Stimulated activated CD8-positive, alpha-beta memory T cell treated with anti-CD3 and anti-CD28 coated beads, Interleukin-7, amount 100 ng/mL, for 24 hours (primary cell): ENCODE data around the gene LRBA.
"Not testable (repeated sequence)": the region's sequence is repeated elsewhere in the genome, so short reads cannot be mapped to it uniquely, and the experiment has no call there.

ENCODE experiments used
- DNase-seq: peaks from one replicate; pipeline ENCODE4 v3.0.0-alpha.2; 2020; ENCODE audit warnings: low read depth

Gene LRBA

DNA sequence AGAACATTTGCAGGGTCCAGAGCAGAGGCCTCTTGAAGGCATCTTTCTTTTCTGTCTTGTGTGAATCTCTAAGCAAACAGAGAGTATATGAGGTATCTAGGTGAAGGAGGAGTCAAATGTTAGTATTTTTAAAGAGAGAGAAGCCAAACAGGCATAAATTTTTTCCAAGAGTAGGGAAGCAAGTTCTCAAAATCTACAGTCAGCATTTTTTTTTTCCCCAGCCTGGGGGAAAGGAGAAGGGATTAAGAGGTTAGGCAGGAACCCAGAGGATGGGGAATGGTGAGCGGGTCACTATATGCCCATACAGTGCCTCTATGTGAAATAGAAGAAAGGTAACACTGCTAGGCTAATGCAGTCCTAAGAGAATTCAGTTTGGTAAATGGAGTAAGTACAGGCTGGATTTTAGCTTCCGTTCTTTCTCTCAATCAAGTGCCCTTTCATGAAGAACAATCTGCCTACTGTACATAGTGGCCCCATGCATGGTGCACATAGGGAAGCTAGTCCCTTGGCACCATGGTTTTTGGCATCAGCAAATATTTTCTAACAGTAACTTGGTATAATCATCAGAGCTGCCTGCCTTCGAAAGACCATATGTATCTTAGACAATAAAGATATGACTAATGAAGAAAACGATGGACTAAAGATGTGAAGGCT lies 596.2 kb downstream of the LRBA start:
- no peak for DNase-seq

GRCh38 chr4:150415213-150415612 lies 599.9 kb downstream of the LRBA start:
- DNase-seq = no peak

DNA sequence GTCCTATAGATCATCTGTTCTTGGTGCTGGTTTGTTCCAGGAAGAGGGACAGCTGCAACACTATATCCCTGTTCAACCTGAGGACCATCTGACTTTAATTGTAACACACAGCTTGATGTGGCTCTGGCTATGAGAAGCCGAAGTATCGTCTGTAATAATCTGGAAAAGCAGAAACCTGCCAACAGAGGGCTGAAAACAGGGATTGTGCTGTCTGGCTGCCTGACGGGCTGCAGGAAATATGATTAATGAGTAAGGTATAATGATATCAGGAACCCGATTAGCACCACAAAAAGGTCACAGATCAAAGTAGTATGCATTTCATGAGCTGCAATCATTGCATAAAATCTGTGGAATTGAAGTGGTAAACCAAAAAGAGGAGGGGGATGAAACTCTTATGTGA lies 603.6 kb downstream of the LRBA start:
- DNase-seq = no peak

DNA sequence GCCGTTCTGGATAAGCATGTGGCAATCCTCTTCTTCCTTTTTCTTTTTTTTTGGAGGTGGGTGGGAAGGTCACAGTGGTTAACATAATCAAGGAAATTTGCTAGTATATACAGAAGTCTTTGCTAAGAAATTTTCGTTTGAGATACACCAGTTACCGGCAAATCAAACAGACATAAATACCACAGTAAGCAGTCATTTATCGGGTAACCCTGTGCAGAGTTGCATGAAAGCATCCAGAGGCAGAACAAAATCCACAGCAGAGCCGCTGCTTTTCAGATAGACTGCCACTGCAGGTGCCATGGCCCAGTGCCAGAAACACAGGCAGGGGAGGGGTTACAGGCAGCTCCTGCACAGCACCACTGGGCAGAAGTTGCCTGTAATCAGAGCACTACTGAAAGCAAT lies 612.2 kb downstream of the LRBA start:
- DNase-seq = no peak

- DNase-seq = no peak
Observed at GRCh38 chr4:150401083-150401687, 613.9 kb downstream of the LRBA start.

DNA sequence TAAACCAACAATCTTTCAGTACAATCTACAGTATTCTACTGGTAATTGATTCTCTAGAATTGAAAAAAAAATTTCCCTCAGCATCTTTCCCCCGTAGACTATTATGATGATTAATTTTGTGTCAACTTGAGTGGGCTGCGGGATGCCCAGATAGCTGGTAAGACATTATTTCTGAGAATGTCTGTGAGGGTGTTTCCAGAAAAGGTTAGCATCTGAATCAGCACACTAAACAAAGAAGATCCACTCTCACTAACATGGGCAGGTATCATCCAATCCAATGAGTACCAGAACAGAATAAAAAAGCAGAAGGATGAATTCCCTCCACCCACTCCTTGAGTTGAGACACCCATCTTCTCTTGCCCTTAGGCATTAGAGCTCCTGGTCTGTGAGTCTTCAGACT lies 619.2 kb downstream of the LRBA start:
- DNase-seq = no peak

DNA sequence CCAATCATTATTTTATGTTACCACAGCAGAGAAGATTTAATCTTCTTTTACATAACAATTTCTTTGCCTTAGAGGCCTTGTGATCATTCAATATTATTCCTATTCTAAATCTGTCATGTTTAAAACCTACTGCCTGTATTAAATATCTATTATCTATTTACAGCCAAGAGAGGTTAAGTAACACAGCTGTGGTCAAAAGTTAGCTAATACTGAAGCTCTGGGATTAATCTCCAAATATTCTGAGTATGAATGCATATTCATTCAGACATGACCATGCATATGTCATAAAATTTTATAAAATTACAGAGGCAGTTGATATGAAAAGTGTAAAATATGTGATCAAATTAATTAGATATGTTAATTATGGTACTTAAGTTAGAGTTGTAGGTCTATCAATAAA lies 621.0 kb downstream of the LRBA start:
- DNase-seq = no peak

GRCh38 chr4:150391052-150391451 lies 624.0 kb downstream of the LRBA start:
- no peak for DNase-seq

DNA sequence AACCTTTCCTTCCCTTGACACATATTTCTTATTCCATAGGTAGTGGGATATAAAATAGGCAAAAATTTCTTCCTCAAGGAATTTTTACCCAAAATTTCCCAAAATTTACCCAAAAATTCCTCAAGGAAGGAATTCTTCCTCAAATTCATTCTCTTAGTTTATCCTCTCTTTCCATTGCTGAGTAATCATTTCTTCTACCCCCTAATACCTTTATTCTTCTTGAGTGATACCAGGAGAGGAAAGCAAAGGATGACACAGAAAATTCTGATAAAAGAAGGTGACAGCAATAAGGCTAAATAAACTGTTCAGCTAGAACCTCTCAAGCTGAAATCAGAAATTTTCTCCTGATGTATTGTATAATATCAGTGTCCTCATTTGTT lies 624.6 kb downstream of the LRBA start:
- no peak for DNase-seq

DNA sequence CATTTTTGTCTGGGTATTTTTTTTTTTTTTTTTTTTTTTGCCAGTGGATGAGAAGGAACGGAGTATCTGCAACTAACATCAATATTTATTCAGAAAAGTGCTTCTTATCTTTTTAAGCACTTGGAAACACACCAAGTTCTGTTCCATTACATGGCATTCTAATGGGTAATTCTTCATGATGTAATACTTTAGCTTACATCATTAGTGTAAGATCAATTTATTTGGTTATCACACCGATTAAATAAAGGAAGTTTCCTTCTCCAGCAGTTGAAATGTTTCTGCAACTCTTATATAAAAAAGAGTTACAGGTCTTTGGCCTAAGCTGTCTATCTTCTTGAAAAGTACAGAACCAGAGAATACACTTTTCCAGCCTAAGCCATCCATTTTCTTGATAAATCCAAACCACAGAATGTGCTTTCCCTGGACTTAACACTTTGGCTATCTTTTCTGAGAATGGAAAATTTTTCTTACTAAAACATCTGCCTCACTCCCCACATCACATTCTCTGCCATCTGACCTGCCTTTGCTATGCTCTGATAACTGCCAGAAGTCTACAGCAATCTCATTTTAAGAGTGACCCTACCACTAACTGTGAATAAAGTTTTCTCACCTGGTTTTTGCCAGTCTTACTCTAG lies 625.1 kb downstream of the LRBA start:
- no peak for DNase-seq

DNA sequence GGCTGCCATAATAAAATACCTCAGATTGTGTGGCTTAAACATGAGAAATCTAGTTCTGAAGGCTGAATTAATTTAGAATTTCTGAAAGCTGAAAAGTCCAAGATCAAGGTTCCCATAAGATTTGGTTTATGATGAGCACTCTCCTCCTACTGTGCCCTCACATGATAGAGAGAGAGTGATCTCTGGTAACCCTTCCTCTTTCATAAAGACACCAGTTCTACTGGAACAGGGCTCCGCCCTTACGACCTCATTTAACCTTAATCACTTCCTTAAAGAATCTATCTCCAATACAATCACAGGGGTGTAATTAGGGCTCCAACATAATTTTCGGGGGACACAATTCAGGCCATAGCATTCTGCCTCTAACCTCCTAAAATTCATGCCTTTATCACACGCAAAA lies 627.1 kb downstream of the LRBA start:
- no peak for DNase-seq

DNA sequence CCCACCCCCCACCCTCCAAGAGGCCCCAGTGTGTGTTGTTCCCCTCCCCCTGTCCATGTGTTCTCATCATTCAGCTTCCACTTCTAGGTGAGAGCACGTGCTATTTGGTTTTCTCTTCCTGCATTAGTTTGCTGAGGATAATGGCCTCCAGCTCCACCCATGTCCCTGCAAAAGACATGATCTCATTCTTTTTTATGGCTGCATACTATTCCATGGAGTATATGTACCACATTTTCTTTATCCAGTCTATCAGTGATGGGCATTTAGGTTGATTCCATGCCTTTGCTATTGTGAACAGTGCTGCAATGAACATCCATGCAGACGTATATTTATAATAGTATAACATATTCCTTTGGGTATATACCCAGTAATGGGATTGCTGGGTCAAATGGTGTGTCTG lies 628.7 kb downstream of the LRBA start:
- DNase-seq = not testable (repeated sequence)

DNA sequence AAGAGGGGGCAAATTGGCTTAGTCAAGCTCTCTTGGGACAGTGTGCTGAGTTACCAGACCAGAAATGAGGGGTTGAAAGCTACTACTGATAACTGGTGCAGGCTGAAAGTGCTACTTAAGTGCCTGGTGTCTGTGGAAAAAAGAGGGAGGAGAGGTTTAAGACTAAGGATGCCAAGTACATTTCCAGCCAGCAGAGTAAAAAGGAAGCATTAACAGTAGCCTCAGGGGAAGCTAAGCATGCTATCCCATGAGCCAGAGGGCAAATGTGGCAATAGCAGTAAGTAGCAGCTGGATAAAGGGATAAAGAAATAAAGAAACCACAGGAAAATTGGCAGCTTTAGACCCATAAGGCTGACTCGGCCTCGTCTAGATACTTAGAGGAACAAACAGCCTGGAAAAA lies 629.5 kb downstream of the LRBA start:
- no peak for DNase-seq

DNA sequence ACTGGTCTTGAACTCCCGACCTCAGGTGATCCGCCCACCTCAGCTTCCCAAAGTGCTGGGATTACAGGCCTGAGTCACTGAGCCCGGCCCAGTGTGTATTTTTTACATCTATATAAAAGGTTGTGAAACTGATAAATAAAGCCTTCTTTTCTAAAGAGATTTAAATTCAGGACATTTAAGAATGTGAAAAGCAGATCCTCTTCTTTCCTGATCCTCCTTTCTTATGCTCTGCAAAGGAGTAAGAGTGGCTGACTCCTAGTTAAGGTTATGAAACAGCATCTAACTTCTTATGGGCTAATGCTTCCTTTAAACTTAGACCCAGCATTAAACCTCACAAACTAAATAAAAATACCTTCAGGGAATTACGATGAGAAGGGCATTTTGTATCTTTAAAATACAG lies 630.8 kb downstream of the LRBA start:
- DNase-seq = no peak

DNA sequence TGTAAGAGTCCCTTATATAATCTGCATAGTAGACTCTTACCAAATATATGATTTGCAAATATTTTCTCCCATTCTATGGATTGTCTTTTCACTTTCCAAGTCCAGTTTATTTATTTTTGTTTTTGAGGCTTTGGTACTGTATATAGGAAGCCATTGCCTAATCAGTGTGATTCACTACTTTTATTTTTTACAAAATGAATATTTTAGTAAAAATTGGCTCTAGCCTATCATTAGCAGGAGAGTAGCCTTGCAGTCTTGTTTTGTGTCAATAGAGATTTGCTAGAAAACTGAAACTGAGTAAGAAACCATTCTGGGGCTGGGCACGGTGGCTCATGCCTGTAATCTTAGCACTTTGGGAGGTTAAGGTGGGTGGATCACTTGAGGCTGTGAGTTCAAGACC lies 633.1 kb downstream of the LRBA start:
- no peak for DNase-seq

GRCh38 chr4:150381609-150382008 lies 633.5 kb downstream of the LRBA start:
- no peak for DNase-seq

DNA sequence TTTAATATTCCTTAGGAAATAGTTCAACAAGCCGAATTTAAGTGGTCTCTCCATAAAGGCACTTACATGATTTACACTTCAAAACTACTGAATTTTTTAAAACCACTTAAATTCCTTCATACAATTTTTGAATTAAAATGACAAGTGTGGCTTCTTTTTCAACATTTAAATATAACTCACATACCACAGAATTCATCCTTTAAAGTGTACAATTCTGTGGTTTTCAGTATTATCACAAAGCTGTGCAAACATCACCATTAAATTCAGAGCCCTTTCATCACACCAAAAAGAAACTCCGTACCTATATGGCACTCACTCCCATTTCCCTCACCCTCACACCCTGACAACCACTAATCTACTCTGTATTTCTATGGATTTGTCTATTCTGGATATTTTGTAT lies 634.0 kb downstream of the LRBA start:
- DNase-seq = no peak

GRCh38 chr4:150379454-150379853 lies 635.6 kb downstream of the LRBA start:
- no peak for DNase-seq

- DNase-seq = no peak
Observed at GRCh38 chr4:150375025-150375424, 640.1 kb downstream of the LRBA start.

- no peak for DNase-seq
Observed at GRCh38 chr4:150371869-150372268, 643.2 kb downstream of the LRBA start.

- DNase-seq = no peak
Observed at GRCh38 chr4:150369434-150370380, 645.4 kb downstream of the LRBA start.

- DNase-seq = no peak
Observed at GRCh38 chr4:150368667-150369066, 646.4 kb downstream of the LRBA start.

DNA sequence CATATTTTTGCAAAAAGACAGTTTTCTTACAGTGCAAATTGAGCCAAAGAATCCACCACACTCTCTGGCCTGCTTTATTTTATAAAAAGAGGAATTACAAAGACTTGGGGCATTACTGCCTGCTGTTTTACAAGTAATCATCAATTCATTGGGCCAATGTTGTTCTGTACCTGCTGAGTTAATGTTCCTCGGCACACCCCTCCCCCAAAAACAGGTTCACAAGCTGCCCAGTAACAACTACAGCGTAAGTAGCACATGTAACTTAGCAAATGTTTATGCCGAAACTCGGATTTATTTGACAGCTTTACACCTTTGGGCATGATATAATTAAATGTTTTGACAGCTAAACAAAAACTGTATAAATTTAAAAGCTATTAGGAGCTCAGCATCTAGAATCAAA lies 647.8 kb downstream of the LRBA start:
- DNase-seq = no peak
